Mucosa of descending colon (tissue), 3 donors: ENCODE measurements around the gene CMTR2. TPM values are rescaled to one million over a fixed set of nuclear protein-coding genes. Genes with fewer than 3 reads are reported as not detected.
"Not testable (repeated sequence)": the region's sequence is repeated elsewhere in the genome, so short reads cannot be mapped to it uniquely, and the experiment has no call there.

Experiments
- ATAC-seq: fragments of 200-7000 bp; cut with Tn5 transposase; one replicate; pipeline ENCODE4 v1.9.1; 2020; ENCODE audit warnings: mild to moderate bottlenecking, moderate library complexity
- DNase-seq, 3 donors: peaks; one replicate each; pipeline ENCODE4 v3.0.0-alpha.2; 2020
- H3K36me3 ChIP-seq: fragments of 200-600 bp; one replicate; pipeline ENCODE4 v1.8.0; 2021; ENCODE audit warnings: low read depth, mild to moderate bottlenecking
- H3K4me1 ChIP-seq: fragments of 200-600 bp; one replicate; pipeline ENCODE4 v1.8.0; 2021; ENCODE audit warnings: low read depth, mild to moderate bottlenecking
- H3K4me3 ChIP-seq: fragments of 200-600 bp; one replicate; pipeline ENCODE4 v1.8.0; 2021; ENCODE audit warnings: mild to moderate bottlenecking
- H3K9me3 ChIP-seq: fragments of 200-600 bp; one replicate; pipeline ENCODE4 v1.8.0; 2021; ENCODE audit warnings: mild to moderate bottlenecking
- intact Hi-C, 2 donors: fragments of 100-400 bp; cut with DNase I in 1 of 2; cut with micrococcal nuclease in 1 of 2; formaldehyde crosslinking; loops; one replicate each; pipeline versions ENCODE4 v1.11.0 to v1.11.1; 2022; cut with DNase I, micrococcal nuclease
- total RNA-seq, 3 donors: library from RNA; stranded (reverse); fragmentation: NEBNext Ultra II Directional in 2 of 3; extraction: Animal tissue kit (Norgen Biotek cat#: 25700) in 2 of 3; gene quantifications; one replicate each; pipeline versions ENCODE4 v1.2.1 to v1.2.4, GENCODE V29; 2021 to 2023
- TF ChIP-seq, protein P1 (sequence below): fragments of 200-600 bp; IDR thresholded peaks from one replicate; pipeline ENCODE4 v1.8.0; 2022; ENCODE audit warnings: antibody characterized with exemption, mild to moderate bottlenecking
- donor health status: DM: no; HTN: no; CAD: no; lungs with moderate emphysema.
- donor health status: DM: no; HTN: no; CAD: no.
- donor health status: DM: no; HTN: yes; CAD: no.

CMTR2 gene
- total RNA-seq, 3 donors from 2014 or later, result 17.8 to 20.2 (median 19.8) TPM

GRCh38 chr16:71297341-71297634 lies 8.1 kb upstream of the CMTR2 start:
- no peak for DNase-seq
- Histone ChIP-seq H3K4me1 (no peaks in the 10 kb centered on the region), H3K9me3 (no peaks in the 10 kb centered on the region), H3K36me3 (no peaks in the 10 kb centered on the region), H3K4me3 (no peak overlapping the region)
- intact Hi-C loops, result no loop called here
- TF ChIP-seq, protein P1, sequence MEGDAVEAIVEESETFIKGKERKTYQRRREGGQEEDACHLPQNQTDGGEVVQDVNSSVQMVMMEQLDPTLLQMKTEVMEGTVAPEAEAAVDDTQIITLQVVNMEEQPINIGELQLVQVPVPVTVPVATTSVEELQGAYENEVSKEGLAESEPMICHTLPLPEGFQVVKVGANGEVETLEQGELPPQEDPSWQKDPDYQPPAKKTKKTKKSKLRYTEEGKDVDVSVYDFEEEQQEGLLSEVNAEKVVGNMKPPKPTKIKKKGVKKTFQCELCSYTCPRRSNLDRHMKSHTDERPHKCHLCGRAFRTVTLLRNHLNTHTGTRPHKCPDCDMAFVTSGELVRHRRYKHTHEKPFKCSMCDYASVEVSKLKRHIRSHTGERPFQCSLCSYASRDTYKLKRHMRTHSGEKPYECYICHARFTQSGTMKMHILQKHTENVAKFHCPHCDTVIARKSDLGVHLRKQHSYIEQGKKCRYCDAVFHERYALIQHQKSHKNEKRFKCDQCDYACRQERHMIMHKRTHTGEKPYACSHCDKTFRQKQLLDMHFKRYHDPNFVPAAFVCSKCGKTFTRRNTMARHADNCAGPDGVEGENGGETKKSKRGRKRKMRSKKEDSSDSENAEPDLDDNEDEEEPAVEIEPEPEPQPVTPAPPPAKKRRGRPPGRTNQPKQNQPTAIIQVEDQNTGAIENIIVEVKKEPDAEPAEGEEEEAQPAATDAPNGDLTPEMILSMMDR, result no peak
- ATAC-seq, result no peak

GRCh38 chr16:71296584-71297340 lies 7.6 kb upstream of the CMTR2 start:
- H3K9me3 ChIP-seq, result no peaks in the 10 kb centered on the region
- no peaks in the 10 kb centered on the region for H3K36me3 ChIP-seq
- H3K4me3 ChIP-seq, result no peak overlapping the region
- DNase-seq, result no peak
- TF ChIP-seq, protein P1, result no peak
- ATAC-seq, result no peak
- H3K4me1 ChIP-seq, result no peaks in the 10 kb centered on the region
- intact Hi-C loops, result no loop called here

DNA sequence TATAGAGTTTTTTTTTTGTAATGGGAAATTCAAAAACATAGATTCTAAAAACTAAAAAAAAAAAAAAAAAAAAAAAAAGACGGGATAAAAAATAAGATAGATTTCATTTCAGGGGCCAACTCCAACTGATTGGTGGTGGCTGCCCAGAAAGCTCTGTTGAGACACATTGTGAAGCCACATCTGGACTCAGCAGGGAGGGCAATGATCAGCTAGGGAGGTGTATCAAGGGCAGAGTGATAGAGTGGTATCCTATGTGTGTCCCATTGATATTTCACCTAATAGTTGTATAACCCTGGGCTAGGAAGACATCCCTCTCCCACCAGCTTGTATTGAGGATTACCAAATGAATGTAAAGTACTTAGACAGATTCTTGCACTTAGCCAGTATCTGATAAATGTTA lies 6.7 kb upstream of the CMTR2 start:
- intact Hi-C loops, result no loop called here
- Histone ChIP-seq H3K4me3 (no peak overlapping the region), H3K36me3 (no peaks in the 10 kb centered on the region), H3K9me3 (no peaks in the 10 kb centered on the region), H3K4me1 (no peaks in the 10 kb centered on the region)
- ATAC-seq (no peak), DNase-seq (no peak)
- TF ChIP-seq, protein P1, result no peak

GRCh38 chr16:71293919-71294318 lies 4.7 kb upstream of the CMTR2 start:
- H3K36me3 ChIP-seq, result no peaks in the 10 kb centered on the region
- H3K9me3 ChIP-seq, result no peaks in the 10 kb centered on the region
- TF ChIP-seq, protein P1, result no peak
- ATAC-seq (no peak), DNase-seq (no peak)
- intact Hi-C loops, result no loop called here
- H3K4me3 ChIP-seq, result no peak overlapping the region
- no peaks in the 10 kb centered on the region for H3K4me1 ChIP-seq

DNA sequence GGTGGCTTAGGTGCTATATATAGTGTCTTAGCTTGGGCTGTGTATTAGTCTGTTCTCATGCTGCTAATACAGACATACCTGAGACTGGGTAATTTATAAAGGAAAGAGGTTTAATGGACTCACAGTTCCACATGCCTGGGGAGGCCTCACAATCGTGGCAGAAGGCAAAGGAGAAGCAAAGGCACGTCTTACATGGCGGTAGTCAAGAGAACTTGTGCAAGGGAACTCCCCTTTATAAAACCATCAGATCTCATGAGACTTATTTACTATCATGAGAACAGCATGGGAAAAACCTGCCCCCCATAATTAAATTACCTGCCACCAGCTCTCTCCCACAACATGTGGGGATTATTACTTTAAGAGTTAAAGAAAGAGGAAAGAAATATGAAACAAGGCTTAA lies 2.9 kb upstream of the CMTR2 start:
- DNase-seq, intact Hi-C loops, H3K4me3 ChIP-seq, H3K4me1 ChIP-seq, ATAC-seq, H3K36me3 ChIP-seq, H3K9me3 ChIP-seq: not testable (repeated sequence)

DNA sequence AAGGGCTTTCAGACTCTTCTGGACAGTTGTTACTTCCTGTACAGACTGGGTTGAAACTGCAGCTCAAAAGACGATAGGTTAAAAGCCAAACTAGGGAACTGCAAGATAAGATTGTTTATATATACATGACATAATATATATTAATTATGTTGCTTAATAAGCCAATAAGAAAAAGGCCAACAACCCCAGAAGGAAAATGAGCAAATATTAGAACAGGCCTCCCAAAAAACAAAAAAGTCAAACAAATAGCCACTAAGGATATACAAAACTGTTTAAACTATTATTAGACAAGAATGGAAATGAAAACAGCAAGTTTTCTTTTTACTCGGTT lies 495 bp upstream of the CMTR2 start:
- no peaks in the 10 kb centered on the region for H3K9me3 ChIP-seq
- no peak for DNase-seq
- intact Hi-C loops, result no loop called here
- no peak for ATAC-seq
- TF ChIP-seq, protein P1, result no peak
- peak overlapping the region; percentile 37 for H3K4me3 ChIP-seq
- H3K4me1 ChIP-seq, result peaks cover 8% of the 10 kb centered on the region
- H3K36me3 ChIP-seq, result no peaks in the 10 kb centered on the region
